Stimulated activated CD4-positive, alpha-beta T cell treated with anti-CD3 and anti-CD28 coated beads, Interleukin-15, amount 100 ng/mL, for 24 hours (primary cell): ENCODE results near the gene RPL7L1.

Experiments used
- DNase-seq: peaks from one replicate; pipeline ENCODE4 v3.0.0-alpha.2; 2020

Gene RPL7L1

DNA sequence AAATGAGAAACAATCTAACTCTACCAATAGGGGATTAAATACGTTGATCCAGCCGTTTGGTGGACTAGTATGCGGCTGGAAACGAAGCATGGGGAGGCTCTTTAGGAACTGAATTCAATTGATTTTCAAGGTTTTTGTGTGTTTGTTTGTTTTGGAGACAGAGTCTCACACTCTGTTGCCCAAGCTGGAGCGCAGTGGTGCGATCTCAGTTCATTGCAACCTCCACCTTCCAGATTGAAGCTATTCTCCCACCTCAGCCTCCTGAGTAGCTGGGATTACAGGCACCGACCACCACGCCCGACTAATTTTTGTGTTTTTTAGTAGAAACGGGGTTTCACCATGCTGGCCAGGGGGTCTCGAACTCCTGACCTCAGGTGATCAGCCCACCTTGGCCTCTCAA lies 57.0 kb downstream of the RPL7L1 start:
- DNase-seq: no peak

DNA sequence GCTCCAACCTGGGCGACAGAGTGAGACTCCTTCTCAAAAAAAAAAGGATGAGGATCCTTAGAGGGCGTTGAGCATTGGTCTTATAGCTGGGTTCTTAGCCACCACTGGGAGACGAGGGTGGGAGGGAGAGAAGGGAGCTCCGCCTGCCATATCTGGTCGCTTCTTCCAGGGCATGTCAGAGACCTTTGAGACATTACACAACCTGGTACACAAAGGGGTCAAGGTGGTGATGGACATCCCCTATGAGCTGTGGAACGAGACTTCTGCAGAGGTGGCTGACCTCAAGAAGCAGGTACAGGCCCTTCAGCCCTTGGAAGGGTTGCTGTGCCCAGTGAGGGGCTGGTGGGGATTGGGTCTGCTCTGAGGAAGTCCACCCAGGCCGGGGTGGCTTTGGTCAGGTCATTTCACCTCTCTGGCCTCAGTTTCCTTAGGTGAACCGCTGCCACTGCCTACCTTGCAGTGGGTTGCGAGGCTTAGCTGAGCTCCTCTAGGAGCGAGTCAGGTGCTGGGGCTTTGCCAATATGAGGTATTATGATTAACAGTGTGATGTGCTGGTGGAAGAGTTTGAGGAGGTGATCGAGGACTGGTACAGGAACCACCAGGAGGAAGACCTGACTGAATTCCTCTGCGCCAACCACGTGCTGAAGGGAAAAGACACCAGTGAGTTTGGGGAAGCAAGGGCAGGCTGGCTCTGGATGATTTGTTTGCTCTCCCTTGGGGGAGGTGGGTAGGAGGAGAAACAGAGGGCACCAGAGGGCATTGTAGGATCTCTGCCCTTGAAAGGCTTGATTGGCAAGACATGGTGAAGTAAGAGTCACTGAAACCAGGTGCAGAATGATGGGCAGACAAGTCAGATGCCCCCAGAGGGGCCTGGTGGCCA lies 58.4 kb downstream of the RPL7L1 start:
- no peak for DNase-seq

DNA sequence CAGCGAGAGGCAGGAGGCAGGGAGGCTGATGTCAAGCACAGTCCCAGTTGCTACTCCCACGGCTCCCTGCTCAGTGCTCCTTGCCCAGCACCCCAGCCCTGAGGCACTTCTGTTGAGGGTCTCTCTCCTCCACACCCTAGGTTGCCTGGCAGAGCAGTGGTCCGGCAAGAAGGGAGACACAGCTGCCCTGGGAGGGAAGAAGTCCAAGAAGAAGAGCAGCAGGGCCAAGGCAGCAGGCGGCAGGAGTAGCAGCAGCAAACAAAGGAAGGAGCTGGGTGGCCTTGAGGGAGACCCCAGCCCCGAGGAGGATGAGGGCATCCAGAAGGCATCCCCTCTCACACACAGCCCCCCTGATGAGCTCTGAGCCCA lies 59.0 kb downstream of the RPL7L1 start:
- no peak for DNase-seq

GRCh38 chr6:42938987-42939809 lies 59.8 kb downstream of the RPL7L1 start:
- no peak for DNase-seq
